Skin of body (tissue), 2 donors: ENCODE measurements around the gene FMO2. TPM values are rescaled to one million over a fixed set of nuclear protein-coding genes. Genes with fewer than 3 reads are reported as not detected.

Experiments
- DNase-seq: peaks from one replicate; lab custom pipeline; 2025; lab: John Stamatoyannopoulos, UW
- total RNA-seq: library from RNA; depleted of rRNA; stranded (reverse); fragments of >200 nt; gene quantifications from one replicate; pipeline ENCODE4 v1.2.3, GENCODE V29; 2014

Gene FMO2
- total RNA-seq, 1 donor from 2014 or later: 2.0 TPM

- DNase-seq: no peak
Measured at GRCh38 chr1:171173069-171173468, 12.0 kb upstream of the FMO2 start.

DNA sequence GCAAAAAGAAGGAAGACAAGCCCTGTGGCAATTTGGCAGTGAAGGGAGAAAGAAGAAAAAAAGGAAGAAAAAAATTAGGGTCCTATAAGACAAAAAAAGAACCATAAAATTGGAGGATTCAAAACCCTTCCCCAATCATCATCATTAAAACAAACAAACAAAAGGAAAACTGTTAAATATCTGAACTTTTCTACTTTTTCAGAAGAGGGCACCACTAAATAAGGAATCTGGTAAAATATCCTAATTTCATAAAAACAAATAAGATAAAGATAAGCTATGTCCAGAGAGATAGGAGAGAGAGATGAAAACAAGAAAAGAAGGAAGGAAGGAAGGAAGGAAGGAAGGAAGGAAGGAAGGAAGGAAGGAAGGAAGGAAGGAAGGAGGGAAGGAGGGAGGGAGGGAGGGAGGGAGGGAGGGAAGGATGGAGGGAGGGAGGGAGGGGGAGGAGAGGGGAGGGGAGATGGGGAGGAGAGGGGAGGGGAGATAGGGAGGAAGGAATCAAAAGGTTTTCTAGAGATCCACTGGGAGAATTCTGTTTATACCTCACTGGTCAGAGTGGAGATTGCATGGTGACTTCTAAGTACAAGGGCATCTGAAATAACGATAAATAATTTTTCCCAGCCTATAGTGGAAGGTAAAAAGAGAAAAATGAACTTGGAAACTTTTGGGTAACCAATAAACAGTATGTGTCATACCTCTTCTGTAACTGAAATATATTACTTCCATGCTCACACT, 10.4 kb upstream of the FMO2 start:
- no peak for DNase-seq

DNA sequence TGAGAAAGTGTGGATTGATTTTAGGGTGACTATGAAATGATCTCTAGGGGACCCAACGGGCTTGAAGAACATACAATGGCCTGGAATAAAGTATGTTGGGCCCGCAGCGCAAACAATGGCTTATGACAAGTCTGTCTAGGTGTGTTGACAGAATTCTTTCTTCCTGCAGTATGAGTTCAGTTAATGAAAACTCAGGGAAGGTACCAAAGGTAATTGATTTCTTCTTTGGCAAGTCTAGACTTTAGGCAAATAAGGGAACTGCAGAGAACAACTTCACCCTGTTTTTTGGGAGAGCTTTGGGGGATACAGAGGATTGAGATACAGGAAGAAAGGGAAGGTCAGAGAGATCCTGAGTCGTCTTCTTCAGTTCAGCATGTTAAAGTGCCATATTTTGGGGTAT, 7.8 kb upstream of the FMO2 start:
- no peak for DNase-seq

GRCh38 chr1:171179318-171180227, 5.5 kb upstream of the FMO2 start:
- DNase-seq: no peak

DNA sequence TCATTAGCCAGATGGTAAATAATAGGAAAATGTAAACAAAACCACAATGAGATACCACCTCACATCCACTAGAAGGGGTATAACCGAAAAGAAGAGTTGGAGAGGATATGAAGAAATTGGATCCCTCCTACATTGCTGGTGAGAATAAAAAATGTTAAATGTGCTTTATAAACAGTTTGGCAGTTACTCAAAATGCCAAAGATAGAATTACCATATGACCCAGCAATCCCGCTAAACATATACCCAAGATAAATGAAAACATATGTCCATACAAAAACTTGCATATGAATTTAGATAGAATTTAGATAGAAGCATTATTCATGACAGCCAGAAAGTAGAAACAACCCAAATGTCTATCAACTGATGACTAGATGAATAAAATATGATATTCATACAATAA, 4.4 kb upstream of the FMO2 start:
- peak; percentile 47 for DNase-seq

GRCh38 chr1:171188388-171189266, 3.5 kb downstream of the FMO2 start:
- no peak for DNase-seq

GRCh38 chr1:171191992-171192391, 6.9 kb downstream of the FMO2 start:
- no peak for DNase-seq

- DNase-seq: no peak
Measured at GRCh38 chr1:171195767-171196166, 10.7 kb downstream of the FMO2 start.

- DNase-seq: no peak
Measured at GRCh38 chr1:171196351-171196750, 11.3 kb downstream of the FMO2 start.

GRCh38 chr1:171198081-171198480, 13.0 kb downstream of the FMO2 start:
- DNase-seq: no peak

GRCh38 chr1:171204296-171204695, 19.2 kb downstream of the FMO2 start:
- no peak for DNase-seq

DNA sequence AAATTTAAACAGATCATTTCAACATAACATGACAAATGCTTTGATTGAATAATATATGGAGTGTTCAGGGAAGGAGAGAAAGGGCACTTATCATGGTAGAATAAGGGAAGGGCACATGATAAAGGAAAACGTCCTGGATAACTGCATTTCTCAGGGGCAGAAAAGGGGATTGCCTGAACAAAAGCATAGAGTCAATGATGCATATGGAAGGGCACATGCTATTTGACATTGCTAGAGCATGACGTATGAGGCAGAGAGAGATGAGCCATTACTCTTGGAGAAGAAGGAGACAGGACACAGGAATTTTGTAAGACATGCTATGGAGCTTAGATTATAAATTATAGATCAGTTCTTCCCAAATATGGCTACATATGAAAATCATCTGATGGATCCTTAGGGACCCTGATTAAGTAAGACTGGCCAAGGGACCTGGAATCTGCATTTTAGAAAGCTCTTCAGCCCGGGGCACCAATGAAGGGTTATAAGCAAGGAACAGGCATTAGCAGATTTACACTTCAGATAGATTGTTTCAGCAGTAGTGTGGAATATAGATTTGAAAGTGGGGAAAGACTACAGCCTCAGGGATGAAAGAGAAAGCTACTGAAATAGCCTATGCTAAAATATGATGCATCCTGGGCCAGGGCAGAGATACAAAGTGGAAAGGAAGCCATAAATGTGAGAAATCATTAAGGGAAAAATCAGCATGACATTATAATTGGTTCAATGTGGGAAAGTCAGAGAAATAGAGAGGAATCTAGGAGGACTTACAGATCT, 21.3 kb downstream of the FMO2 start:
- no peak for DNase-seq

GRCh38 chr1:171206978-171207355, 21.9 kb downstream of the FMO2 start:
- DNase-seq: no peak

DNA sequence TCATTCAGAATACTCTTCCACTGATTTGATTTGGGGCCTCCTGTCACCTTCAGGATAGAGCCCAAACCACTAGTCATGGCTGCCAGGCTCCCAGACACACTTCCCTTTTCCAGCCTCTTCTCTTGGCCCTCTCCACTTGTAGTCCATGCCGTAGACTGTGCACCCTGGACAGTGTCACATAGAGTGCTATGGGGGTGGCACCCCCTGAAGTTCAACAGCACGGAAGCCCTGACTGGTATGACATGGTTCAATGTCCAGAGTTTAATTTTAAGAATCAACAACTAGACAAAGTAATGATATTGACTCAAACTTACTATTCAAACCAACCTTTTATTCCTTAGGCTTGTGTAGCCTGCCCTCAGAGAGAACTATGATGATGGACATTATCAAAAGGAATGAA, 22.3 kb downstream of the FMO2 start:
- no peak for DNase-seq

GRCh38 chr1:171210355-171210754, 25.3 kb downstream of the FMO2 start:
- DNase-seq: peak; percentile 77

GRCh38 chr1:171212607-171213351, 27.7 kb downstream of the FMO2 start:
- no peak for DNase-seq

DNA sequence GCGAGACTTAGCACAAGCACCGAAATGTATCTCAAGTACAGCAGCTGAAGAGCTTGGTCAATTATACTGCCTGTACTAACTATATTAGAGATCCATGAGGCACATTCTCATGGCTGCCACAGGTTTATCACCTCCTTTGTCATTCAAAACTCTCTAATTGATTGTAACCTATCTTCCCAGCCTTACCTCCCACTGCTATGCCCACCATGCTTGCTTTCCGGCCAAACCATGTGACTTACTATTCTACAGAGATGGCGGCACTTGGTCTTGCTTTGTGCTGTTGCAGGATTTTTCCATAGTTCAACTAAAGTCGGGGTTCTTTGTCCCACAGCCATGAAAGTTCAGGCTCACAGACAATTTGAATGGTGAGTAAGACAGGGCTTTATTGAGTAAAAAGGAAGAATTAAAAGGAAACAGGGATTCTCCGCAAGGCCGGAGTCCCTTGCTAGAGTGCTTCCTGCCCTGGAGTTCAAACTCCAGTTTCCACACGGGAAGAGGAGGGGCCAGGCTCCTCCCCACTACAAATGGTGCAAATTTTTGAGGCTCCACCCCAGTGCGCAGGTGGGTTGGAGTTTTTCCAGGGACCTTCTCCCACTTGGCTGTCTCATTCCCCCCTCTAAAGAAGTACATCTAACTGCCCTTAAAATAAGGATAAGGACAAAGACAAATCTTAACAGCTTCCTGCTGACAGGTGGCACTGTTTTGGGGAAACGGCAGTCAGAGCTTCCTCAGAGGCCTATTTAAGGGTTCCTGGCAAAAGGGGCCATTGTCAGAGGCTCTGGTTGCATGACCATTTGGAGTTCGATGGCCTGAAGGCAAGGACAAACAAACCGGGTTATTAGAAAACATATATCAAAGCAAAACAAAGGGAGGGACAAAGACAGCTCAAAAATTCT, 28.7 kb downstream of the FMO2 start:
- no peak for DNase-seq

DNA sequence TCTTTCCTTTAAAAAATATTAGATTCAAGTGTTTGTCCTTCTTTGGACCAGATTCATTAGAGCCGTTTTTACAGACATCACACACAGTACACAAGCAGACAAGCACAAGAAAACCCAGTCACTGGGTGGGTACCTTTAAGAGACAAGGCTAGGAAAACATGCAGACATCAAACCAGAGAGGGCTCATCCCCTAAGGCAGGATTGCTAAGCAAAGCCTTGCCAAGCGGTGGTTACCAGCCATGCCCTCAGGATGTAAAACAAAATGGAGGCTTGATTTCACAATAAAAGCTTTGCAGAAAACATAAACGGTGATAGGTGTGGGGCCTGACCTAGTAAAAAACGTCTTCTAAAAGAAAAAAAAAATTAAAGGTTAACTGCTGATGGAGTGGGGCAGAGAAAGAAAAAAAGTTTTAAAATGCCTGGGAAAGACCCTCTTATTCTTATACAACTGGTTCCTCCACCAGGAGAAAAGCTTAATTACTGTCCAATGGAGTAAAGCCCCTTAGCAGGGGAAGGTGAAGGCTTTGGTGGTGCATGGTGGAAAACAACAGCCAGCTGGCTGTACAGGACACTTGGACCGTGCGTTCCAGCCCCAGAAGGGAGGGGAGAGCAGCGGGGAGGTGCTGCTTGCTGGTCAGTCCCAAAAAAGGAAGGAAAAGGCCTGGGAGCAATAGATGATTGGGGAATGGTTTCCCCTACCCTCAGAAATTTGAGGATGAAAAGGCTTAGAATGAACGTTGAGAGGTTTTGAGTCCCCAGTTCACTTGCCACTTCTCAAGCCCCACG, 32.8 kb downstream of the FMO2 start:
- no peak for DNase-seq
